GM21447 (cell line): ENCODE measurements around the gene OR1J2.

Experiments
- ATAC-seq: cut with Tn5 transposase; IDR thresholded peaks from one replicate; pipeline ENCODE4 v1.9.1; 2021; ENCODE audit not compliant: unreplicated experiment

Gene OR1J2

DNA sequence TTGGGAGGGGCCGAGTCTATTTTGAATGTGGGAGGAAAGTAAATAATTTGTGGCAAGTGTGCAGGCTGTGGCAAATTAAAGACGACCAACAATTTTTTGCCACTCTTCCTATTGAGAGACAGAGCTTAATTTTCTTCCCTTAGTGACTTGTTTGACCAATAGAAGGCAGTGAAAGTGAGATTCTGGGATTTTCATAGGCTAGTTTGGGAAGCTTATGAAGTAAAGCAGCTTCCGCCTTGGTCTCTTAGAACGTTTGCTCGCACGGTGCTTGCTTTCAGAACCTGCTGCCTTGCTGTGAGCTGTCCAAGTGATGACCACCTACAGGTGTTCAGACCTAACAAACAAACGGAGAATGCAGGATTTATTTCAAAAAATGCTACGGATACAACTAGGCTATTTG lies 35.6 kb downstream of the OR1J2 start:
- ATAC-seq: no peak

DNA sequence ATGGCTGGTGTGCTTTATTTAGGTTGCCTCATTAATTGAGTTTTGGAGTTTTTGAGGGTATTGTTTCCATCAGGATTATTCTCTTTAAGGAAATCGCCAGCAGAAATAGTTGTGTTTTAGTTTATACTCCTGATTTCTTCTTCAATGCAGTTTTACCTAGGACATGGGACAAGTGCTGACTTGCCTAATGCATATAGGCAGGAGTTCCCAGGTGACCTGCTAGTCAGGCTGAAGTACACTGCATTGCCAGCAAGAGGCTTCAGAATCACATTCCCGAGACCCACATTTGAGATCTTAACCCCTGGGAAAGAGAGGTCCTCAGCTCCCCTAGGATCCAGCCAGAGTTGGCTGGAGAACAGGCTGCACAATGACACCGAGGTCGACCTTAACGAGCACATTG lies 40.8 kb downstream of the OR1J2 start:
- no peak for ATAC-seq

DNA sequence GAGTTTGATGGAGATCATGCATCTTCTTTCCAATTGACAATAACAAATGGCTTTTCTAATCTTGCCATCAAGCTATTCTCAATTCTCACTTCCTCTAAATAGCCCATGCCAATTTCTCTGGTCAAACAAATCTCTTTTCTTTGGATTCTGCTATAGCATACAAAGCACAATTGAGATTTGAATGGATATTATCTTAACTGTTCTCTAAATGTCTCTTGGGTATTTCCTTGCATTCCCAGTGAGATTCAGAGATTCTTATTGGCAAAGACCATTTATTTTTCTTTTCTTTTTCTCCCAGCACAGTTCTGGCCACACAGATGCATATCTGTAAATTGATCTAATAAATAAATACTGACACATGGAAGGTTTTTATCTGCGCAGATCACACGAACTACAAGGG lies 42.2 kb downstream of the OR1J2 start, which contains the start of gene OR1N2:
Gene OR1N2 (plus strand): TSS at position 301 of the 400 bp plus-strand sequence. CDS start 100 bp downstream, outside the sequence.
- ATAC-seq: no peak
